SW 1271 (cell line): Measurements from ENCODE around the gene MAP4K2.
A peak's percentile ranks its signal among the peaks of the same experiment; 100 is the strongest.

ENCODE experiments used
- DNase-seq, 2 experiments: peaks; one replicate each; lab custom pipeline; 2025; lab: John Stamatoyannopoulos, UW

Gene MAP4K2

DNA sequence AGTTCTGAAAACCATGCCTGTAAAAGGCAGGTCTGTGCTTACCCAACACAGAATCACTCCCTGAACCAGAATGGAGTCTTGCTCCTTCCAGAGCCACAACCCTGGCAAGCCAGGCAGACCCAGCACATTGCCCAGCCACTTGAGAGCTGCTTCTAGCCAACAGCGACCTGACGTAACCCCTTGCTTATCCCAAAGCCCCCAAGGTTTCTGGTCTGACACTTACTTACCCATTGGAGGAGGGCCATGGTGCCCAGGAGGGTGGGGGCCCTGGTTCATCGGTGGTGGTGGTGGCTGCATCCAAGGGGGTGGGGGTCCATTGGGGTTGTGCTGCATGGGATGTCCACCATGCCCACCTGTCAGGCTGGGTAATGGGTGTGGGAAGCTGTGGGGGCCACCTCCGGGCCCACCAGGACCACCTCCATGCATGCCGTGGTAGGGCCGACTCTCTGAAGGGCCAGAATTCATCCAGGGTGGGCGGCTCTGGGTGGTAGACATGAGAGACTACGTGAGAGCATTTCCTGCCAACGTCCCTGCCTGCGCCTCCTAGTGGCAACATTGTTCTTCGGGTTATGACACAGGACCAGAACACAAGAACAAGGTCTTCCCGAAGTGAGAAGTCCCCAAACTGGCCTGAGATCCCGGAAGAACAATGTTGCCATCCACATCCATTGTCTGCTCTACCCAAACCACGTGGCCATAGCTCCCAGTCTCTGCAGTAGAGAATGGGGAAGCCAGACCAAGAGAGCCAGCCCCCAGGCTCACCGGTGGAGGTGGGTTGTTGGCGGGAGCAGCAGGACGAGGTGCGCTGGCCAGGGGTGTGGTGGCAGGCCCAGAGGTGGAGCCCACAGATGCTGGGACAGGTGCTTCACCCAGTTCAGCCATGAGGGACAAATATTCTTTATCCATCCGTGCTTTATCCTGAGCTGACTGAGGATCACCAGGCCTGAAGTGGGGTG lies 35.4 kb downstream of the MAP4K2 start:
- peak in 1 of 2 experiments; percentile 30 for DNase-seq

DNA sequence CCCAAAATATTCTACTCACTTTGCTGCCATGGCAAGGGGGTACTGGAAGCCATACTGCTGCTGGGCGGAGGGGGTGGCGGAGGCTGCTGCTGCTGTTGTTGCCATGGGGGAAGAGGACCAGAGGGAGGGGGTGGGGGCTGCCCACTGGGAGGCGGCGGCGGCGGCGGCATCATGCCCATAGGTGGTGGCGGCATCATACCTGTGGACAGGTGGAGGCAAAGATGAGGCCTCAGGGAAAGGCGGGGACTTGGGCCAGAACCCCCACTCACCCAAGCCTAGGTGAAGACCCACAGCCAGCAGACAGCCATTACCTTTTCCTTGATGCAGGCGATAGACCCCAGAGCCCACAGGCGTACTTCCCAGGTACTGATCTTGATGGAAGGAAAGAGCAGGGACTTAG lies 36.1 kb downstream of the MAP4K2 start:
- DNase-seq: no peak

DNA sequence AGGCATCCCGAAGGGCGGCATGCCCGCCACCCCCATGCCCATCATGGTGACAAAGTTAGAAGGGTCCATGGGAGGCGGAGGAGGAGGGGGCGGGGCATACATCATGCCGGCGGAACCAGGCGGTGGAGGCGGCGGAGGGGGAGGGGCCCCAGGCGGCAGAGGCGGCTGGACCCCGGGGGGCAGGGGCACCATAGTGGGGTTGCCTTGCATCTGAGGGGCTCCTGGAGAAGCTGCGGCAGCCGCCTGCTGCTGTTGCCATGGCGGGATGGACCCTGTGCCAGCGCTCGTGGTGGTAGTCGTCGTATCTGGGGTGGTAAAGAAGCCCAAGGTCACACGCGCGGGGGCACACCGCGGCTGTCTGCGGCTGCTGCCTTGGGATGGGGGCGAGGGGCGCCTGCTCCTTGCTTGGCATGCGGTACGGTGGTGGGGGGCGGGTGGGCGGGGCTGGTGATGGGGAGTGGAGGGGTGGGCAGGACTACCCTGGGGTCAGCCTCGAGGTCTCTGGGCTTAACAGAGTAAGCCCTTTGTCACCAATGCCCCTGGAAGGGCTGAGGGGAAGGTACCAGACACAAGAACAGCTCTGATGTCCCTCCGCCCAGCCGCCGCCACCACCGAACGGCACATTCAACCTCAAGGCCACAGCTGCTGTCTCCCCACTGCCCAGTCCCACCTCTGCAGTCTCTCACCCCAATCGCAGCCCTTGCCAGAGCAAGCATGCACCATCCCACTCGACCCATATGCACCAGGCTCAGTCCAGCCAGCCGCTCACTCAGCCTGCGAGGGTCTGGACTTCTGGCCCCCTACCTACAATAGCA lies 37.0 kb downstream of the MAP4K2 start:
- no peak for DNase-seq

DNA sequence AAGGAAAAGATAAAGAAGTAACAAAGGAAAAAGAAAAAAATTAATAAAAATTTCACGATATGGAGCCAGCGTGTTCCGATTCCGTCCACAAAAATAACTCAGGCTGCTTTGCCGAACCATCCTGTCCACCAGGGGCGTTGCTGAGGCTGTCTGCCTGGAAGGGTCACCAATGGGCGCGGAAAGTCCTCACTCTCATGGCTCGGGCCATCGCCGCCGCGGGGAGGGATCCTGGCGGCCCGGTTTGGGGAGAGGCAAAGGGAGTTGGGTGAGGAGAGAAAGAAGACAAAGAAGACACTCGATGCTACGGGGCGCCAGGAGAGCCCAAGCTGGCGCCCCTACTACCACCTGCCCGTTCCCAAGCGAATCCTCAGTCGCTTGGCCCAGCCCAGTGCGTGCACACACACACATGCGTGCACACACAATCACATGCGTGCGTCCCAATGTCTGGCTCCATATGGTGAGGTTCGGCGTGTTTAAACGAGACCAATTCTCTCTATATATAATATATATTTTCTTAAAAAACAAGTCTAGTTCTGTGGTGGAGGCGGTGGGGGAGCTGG lies 37.6 kb downstream of the MAP4K2 start:
- DNase-seq: no peak

DNA sequence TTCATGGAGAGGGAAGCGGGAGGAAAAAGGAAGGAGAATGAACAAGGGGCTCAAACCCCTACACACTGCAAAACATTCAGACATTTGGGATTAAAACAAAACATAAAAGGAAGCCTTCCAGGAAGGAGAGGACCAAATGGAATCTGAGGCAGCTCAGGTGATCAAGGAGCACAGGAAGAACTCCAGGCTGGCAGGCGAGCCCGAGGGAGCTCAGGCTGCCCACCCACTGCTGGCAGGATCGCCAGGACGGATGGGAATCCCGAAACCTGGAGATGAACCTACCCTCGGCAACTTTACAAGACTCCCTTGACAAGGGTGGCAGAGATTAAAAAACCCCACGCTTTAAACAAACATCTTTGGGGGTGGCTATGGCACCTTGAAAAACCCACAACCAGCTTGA lies 38.3 kb downstream of the MAP4K2 start:
- DNase-seq: no peak

DNA sequence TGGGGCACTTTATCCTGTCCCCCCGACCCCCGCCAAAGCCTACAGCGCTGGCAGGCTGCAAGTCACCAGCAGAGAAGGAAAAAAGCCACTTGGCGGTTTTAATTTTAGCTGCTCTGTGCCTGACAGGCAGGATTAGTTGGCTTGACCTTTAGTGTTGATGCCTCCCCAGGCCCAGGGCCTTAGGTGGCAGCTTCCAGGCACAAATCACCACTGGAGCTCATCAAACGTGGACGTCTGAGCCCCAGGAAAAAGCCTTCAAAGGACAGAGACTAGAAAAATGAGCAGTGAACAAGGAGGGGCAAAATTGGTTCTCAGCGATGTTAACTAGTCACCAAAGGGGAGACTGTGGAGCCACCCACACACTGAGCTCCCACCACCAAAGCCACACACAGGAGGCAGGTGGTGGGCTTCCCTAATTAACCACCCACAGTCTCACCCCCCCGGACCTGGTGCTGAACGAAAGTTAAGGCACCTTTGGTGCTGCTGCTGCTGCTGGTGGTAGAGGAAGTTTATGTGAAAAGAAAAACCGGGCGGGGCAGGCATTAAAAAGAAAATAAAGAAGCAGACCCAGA lies 38.9 kb downstream of the MAP4K2 start:
- DNase-seq: no peak

DNA sequence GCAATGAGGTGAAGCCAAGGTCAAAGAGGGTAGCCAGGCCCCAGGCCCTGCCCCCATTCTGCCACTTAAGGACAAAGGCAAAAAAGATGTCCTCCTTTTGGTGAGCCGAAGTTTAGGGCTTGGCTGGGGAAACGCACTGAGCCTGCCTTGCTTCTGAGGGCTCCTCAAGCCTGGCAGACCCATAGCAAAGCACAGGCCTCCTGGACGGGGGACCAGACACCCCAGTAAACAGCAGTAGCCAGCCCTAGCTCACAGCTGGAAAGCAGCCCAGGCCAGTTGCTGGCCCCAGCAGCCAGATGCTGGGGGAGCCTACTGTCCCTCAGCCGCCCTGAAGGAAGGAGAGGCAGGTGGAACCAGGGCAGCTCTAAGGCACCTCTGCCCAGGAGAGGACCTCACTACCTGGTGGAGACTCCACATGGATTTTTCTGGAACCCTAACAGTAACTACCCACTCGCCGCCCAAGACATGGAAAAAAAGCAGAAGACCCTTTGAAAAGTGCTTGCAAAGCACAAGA lies 39.4 kb downstream of the MAP4K2 start:
- no peak for DNase-seq

DNA sequence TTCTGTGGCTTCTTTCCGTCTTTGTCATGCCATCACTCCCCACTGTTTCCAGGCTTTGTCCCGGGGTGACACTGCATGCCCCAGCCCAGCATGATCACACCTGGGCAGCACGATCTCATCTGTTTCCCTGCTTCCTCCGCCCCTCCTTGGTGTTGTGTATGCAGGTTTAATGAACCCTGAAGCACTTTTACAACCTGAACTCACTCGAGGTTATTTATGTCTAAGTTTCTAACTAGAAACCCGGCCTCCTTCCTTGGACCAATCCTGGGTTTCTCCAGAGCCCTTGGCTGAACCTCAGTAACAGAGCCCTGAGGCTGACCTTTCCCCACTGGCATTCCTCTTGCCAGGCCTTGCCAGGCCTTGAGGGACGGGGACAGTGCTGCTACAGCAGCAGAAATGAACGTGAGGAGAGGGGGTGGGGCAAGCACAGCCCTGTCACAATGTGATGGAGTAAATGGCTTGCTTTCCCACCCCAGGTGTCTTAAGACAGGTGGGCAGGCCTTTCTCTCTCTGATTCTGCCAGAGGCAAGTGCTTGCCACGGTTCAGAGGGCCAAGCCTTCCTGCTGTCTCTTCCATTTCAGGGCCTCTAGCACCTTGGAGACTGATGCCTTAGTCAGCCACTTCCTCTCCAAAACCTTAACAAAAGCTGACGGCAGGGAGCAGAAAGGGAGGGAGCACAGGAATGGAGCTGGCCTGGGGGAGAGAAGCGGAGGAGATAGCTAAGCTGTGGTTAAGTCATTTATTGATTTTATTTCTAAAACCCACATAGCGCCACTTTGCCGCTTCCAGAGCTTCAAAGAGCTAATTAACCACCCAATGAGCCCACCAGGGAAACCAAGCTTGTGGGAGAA lies 40.1 kb downstream of the MAP4K2 start:
- DNase-seq: no peak

DNA sequence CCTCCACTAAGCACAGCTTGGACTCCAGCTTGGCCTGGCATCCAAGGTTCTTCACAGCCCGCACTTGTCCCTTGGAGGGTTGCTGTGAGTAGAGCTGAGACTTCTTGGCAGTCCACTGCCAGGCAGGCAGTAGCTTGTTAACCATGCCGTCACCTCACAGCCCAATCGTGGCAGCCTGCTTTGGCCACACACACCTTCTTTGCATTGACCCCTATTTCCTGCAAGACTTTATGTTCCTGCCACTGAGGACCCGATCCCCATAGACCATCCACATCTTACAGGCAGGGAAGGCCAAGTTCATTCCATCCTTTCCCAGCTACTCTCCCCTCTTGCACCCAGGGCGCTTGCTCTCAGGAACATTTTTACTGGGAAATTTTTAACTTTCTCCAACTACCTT lies 40.7 kb downstream of the MAP4K2 start:
- no peak for DNase-seq

DNA sequence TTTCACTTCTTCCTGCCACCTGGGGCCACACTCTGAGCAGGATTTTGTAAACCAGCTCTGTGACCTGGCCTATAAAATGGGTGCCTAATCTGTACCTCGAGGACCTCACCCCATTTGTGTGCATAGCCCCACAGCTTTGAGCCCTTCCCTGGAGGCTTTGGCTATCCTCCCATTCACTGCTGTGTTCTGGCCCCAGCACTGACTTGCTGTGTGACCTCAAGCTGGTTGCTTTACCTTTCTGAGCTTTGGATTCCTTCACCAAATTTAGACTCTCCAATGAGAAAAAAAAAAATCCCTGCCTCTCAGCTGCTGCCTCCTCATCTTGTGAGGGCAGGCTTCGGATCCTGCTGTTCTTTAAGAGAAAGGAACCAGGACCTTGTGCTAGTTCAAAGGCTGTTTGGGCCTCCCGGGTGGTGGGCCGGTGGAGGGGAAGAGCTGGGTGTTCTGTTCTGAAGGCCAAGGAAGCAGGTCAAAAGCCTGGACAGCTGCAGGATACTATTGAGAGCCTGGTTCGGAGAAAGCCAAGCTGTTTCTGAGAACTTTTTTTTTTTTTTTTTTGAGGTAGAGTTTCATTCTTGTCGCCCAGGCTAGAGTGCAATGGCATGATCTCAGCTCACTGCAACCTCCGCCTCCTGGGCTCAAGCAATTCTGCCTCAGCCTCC lies 42.1 kb downstream of the MAP4K2 start:
- no peak for DNase-seq

DNA sequence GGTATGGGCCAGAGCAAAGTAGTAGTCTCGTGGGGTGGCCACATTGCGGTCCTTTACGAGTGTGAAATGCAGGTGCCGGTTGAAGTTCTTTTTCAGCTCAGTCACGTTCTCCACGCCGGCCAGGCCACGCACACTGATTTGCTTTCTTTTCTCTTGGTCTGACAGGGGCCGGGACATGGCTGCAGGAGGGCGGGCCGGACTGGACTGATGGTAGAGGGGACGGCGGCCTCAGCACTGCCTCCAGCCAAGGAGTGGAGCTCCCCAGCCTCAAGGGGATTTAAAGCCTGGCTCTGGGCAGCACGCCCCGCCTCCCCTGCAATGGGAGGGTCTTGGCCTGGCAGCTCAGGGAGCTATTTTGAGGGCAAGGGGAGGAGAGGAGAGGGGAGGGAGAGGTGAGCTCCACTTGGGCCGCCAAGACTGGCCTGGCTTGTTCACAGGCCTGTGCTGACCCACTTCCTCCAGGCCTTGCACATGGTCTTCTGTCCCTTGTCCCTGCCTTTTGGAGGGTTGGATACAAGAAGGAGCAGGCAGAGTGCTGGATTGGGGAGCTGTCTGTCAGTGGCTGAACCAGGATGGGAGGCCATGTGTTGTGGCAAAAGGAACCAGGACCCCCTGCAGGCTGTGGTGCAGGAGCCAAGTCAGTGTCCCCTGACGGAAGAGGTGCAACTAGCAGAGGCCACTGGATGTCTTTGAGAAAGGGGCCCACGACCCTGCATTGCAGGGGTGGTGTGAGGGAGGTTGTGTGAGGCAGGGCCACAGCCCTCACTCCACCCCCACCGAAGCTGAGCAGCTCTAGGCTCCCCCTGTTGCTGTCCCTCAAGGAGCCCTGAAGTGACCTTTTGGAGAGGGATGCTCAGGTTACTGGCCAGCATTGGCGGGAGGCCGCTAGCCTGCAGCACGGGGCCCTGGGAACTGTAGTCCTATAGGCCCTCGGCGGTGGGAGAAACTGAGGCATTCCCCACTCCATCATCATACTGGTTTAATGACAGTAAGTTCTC lies 43.0 kb downstream of the MAP4K2 start, which contains the start of gene PYGM:
Gene PYGM (minus strand): TSS at position 253 of the 998 bp plus-strand sequence. CDS start 76 bp downstream, at position 177.
- DNase-seq: no peak

DNA sequence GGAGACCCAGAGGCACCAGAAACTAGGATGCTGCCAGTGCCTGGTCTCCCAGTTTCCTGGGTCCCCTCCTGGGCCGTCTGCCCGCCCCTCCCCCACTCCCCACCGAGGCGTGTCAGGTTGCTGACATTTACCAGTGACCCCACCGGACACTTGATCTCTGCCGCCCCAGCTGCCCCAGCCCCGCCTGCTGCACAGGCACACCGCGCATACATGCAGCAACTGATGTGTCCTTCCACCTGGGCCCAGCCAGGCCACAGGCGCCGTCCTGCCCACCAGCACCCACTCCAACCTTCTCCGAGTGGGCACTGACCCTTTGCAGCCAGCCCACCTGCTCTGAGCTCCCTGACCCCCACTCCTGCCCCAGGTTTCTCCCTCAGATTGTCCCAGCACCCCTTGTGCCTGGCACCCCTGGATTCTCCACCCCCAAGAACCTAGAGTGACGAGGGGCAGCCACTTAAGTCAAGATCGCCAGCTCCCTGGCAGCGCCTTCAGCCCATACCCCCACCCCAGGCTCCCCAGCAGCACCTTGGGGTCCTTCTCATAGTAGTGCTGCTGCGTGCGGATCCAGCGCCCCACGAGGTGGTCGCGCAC lies 43.8 kb downstream of the MAP4K2 start:
- no peak for DNase-seq

DNA sequence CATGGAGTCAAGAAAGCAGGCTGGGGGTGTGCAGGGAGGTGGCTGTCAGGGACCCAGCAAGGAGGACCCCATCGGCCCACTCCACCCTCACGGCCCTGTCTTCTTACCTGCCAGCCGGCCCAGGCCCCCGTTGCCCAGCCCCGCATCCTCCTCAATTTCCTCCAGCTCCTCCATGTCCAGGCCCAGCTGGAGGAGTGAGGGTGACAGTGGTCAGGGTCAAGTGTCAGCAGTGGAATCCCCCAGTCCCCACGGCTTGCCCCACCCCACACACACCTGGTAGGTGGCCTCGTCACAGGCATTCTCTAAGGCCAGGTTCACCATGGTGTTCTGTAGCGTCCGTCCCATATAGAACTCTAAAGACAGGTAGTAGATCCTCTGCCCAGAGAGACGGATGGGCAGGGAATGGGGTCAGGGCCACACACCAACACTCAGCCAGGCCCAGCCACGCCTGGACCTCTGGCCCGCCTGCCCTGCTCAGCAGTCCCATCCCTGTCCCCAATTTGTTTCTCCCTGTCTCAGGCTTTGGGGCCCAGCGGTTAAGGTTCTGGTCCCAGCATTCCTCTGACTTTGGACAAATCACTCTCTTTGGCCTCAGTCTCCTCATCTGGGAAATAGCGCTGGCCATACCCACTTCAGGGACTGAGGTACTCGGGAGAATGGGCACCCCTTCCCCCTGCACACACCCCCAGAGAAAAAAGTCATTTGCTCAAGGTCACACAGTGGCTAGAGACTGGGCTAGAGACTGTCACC lies 44.5 kb downstream of the MAP4K2 start:
- no peak for DNase-seq

DNA sequence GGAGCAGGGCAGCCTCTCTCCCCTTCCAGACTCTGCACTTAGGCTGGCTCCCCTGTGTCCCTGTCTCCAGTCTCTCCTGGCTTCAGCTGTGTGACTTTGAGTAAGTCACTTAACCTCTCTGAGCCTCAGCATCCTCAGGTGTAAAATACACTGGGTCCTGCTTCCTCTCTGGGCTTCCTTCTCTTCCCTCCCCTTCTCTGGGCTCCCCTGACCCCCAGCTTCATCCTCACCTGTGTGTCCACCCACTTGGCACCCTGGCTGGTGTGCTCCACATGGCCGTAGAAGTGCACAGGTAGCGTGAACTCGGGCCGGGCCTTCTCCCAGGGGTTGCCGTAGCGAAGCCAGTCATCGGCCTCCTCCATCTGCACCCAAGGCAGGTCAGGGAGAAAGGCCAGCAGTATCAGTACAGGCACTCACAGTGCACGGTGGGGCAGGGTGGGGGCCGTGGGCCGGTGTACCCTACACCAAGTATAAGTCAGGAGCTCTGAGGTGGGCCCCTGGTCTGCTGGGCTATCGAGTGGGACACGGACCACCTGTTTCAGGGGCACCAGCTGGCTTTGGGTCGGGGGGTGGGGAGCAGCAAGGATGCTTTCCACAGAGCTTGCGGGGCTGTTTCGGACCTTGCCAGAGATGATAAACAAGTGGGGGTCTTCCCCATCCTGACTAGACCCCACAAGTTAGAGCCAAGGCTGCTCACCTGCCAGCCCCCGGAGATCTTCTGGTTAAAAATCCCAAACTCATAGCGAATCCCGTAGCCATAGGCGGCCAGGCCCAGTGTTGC lies 45.3 kb downstream of the MAP4K2 start:
- DNase-seq: no peak

DNA sequence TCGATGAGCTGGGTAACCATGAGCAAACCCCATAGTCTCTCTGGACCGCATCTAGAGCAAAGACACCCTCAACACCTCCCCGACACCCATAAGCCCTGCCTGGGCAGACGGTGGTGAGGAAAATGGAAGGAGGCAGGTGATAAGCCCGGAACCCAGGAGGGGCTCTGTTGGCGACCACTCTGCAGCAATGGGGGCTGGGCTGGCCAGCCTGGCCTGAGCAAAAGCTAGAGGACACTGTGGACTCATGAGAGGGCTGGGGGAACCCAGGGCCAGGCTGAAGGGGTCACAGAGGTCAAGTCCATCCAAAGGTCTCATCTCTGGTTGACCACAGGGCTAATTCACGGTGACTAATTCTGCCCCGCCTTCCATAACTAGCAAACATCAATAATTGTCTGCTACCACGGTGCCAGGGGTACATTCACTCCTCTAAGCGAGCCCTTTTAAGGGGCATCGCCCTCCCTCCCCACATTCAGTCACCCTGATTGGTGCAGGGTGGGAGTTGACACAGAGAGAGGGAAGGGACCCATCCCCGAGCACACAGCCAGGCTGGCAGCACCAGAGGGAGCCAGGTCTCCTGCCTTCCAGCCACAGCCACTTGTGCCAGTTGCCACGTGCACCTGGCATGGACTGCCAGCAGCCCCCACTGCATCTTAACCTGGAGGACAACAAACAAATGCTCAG lies 47.2 kb downstream of the MAP4K2 start:
- no peak for DNase-seq

DNA sequence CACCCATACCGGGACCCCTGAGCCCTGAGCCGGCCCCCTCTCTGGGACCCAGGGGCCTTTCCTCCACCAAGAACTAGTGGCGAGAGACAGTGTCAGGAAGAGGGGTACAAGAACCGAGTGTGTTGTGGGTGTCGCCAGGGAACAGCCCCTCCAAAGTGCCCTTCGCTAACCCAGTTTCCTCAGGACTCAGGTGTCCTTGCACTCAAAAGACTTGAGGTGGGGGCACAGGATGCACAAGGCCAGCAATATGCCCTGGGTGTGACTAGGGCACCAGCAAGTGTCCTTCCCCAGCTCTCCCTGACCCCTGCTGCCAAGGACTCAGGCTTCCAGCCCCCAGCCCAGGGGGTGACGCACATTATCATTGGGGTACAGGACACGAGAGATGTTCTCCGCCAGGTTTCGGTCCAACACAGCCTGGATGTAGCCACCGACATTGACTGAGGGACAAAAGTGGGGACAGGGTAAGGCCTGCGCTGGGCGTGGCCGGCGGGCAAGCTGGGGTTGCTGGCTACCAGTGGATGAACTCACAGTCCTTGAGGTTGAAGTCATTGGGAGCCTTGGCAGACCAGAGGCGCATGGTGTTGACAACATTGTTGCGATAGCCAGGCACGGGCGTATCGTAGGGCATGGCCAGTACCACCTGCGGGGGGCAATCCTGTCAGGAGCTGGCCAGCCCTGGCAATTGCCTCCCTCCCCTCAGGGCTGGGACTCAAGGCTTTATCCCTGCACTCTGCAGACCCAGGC lies 47.9 kb downstream of the MAP4K2 start:
- no peak for DNase-seq
